Fibroblast of lung (primary cell): ENCODE data around the gene SLFN14. TPM values are rescaled to one million over a fixed set of nuclear protein-coding genes. Genes with fewer than 3 reads are reported as not detected.
"Not testable (repeated sequence)": the region's sequence is repeated elsewhere in the genome, so short reads cannot be mapped to it uniquely, and the experiment has no call there.

Experiments
- DNase-seq, 2 donors: peaks; one replicate each; pipeline versions ENCODE4 v3.0.0 to v3.0.0-alpha.2; 2010; ENCODE audit warnings: low read depth in 2 of 2
- H2AFZ ChIP-seq: 2 replicates; pipeline ENCODE4 v1.5.1; 2012; ENCODE audit warnings: low read length, control low read depth, inconsistent platforms
- H3K27ac ChIP-seq: 2 replicates; pipeline ENCODE4 v1.5.1; 2011; ENCODE audit warnings: low read length, control low read depth; ENCODE audit not compliant: insufficient read depth
- H3K27me3 ChIP-seq: 2 replicates; pipeline ENCODE4 v1.5.1; 2011; ENCODE audit warnings: mild to moderate bottlenecking, low read length; ENCODE audit not compliant: control insufficient read depth, insufficient read depth
- H3K36me3 ChIP-seq: 2 replicates; pipeline ENCODE4 v1.5.1; 2011; ENCODE audit warnings: low read length; ENCODE audit not compliant: control insufficient read depth, insufficient read depth
- H3K4me1 ChIP-seq: 2 replicates; pipeline ENCODE4 v1.5.1; 2011; ENCODE audit warnings: low read length; ENCODE audit not compliant: control insufficient read depth, insufficient read depth; ENCODE audit errors: extremely low read depth
- H3K4me2 ChIP-seq: 2 replicates; pipeline ENCODE4 v1.5.1; 2011; ENCODE audit warnings: low read length, control low read depth; ENCODE audit not compliant: insufficient read depth; ENCODE audit errors: extremely low read depth
- H3K4me3 ChIP-seq, 4 experiments: fragments of 200-600 bp in 1 of 4; sonication (generic) in 1 of 4; replicated peaks in 1 of 4; 2 replicates each; pipeline ENCODE4 v1.5.1; 2011 to 2016; ENCODE audit warnings: low read length in 4 of 4, low read depth in 3 of 4, mild to moderate bottlenecking in 3 of 4, control low read depth in 2 of 4, inconsistent platforms in 1 of 4, mixed read lengths in 1 of 4; ENCODE audit not compliant: insufficient read depth in 1 of 4; ENCODE audit errors: control extremely low read depth in 1 of 4
- H3K79me2 ChIP-seq: 2 replicates; pipeline ENCODE4 v1.5.1; 2012; ENCODE audit warnings: mild to moderate bottlenecking, low read length, inconsistent platforms; ENCODE audit not compliant: control insufficient read depth, insufficient read depth
- H3K9ac ChIP-seq: 2 replicates; pipeline ENCODE4 v1.5.1; 2011; ENCODE audit warnings: mild to moderate bottlenecking, low read length, control low read depth; ENCODE audit not compliant: insufficient read depth
- H3K9me3 ChIP-seq: 2 replicates; pipeline ENCODE4 v1.5.1; 2012; ENCODE audit warnings: low read depth, low read length; ENCODE audit not compliant: control insufficient read depth, insufficient read depth
- H4K20me1 ChIP-seq: 2 replicates; pipeline ENCODE4 v1.5.1; 2011; ENCODE audit warnings: low read length; ENCODE audit not compliant: control insufficient read depth, insufficient read depth; ENCODE audit errors: extremely low read depth
- EZH2 ChIP-seq: IDR thresholded peaks from 2 replicates; pipeline ENCODE4 v1.5.1; 2012; ENCODE audit warnings: low read length, control low read depth, mild to moderate bottlenecking; ENCODE audit errors: missing control alignments
- polyA plus RNA-seq, 2 donors: library from polyadenylated mRNA; depleted of rRNA in 1 of 2; stranded (reverse) in 1 of 2; unstranded in 1 of 2; fragments of >200 nt; gene quantifications; 2 replicates each; pipeline ENCODE4 v1.2.1, GENCODE V29; 2011 to 2012; ENCODE audit warnings: missing spikeins in 1 of 2
- total RNA-seq: library from RNA; depleted of rRNA; stranded (reverse); fragments of >200 nt; gene quantifications from 2 replicates; pipeline ENCODE4 v1.2.1, GENCODE V29; 2014
- TF ChIP-seq, protein P1 (sequence below), 2 donors: IDR thresholded peaks in 1 of 2; conservative IDR thresholded peaks in 1 of 2; 1 replicate in 1 of 2; 2 replicates in 1 of 2; pipeline ENCODE4 v1.5.1; 2011 to 2012; ENCODE audit warnings: low read length in 2 of 2, control low read depth in 1 of 2, inconsistent platforms in 1 of 2, low read depth in 1 of 2, mild to moderate bottlenecking in 1 of 2

Gene SLFN14
- total and polyA plus RNA-seq, 2 donors (not counting 1 experiment from before 2014, with no cell fraction given): not detected

DNA sequence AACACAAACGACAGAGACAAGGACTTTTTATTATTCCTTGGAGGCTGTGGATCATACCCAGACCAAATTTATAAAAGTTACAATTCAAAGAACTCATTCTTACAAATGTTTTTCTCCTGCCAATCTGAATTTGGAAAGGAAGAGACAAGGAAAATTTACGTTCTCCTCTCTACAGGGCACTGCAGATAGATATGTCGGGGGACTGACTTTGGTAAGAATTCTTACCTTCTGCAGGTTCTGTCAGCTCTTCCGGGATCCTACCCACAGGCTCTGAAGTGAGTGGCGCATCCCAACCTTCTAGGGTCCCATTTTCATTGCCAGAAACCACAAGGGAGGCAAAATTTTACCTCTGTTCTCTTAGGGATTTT lies 21.0 kb downstream of the SLFN14 start:
- Histone ChIP-seq H3K79me2 (no peaks in the 10 kb centered on the region), H3K36me3 (no peaks in the 10 kb centered on the region), H4K20me1 (no peaks in the 10 kb centered on the region), H3K9me3 (no peaks in the 10 kb centered on the region), H3K27me3 (no peaks in the 10 kb centered on the region), H3K4me2 (peak overlapping the region; percentile 68), H3K4me3 (no peak overlapping the region), H3K4me1 (peaks cover 3% of the 10 kb centered on the region), H2AFZ (peak overlapping the region; percentile 81), H3K9ac (no peak overlapping the region), H3K27ac (no peak overlapping the region)
- TF ChIP-seq EZH2: no peak
- TF ChIP-seq, protein P1, sequence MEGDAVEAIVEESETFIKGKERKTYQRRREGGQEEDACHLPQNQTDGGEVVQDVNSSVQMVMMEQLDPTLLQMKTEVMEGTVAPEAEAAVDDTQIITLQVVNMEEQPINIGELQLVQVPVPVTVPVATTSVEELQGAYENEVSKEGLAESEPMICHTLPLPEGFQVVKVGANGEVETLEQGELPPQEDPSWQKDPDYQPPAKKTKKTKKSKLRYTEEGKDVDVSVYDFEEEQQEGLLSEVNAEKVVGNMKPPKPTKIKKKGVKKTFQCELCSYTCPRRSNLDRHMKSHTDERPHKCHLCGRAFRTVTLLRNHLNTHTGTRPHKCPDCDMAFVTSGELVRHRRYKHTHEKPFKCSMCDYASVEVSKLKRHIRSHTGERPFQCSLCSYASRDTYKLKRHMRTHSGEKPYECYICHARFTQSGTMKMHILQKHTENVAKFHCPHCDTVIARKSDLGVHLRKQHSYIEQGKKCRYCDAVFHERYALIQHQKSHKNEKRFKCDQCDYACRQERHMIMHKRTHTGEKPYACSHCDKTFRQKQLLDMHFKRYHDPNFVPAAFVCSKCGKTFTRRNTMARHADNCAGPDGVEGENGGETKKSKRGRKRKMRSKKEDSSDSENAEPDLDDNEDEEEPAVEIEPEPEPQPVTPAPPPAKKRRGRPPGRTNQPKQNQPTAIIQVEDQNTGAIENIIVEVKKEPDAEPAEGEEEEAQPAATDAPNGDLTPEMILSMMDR (conservative IDR thresholded peaks at IDR 0.05 in 1 of 2, IDR thresholded peaks at IDR 0.05 in 1 of 2; ENCODE audit: low read depth in 1 of 2, low read length in 2 of 2): no peak
- no peak for DNase-seq

DNA sequence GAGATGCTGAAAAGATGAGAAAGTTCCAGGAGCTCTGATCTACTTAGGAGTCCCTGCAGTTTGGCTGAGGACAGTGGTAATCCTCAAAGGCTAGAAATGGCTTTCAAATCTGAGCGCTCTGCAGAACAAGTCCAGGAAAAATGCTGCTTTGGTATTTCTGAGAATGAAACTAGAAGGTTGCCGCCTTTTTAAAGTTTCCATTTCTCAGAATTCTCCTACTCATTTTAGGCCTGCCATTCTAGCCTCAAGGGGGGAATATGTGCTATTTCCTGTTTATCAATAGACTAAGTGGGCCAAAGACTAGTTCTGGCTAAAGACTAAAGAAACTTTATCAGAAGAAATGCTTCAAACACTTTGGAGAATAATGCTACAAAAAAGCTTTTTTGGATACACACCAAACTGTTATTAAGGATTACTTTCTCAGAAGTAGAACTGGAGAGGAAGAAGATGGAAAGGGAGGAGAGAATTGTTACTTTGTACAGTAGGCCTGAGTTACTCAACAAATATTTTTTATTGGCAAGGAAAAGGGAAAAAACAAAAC lies 22.9 kb downstream of the SLFN14 start, which contains the start of gene SLFN12L:
Gene SLFN12L (minus strand): TSS at position 78 of the 541 bp plus-strand sequence. CDS start 15,314 bp downstream, outside the sequence.
- no peak for TF ChIP-seq EZH2
- TF ChIP-seq, protein P1 (conservative IDR thresholded peaks at IDR 0.05 in 1 of 2, IDR thresholded peaks at IDR 0.05 in 1 of 2; ENCODE audit: low read depth in 1 of 2, low read length in 2 of 2): no peak
- H3K36me3 ChIP-seq: no peaks in the 10 kb centered on the region
- no peaks in the 10 kb centered on the region for H3K79me2 ChIP-seq
- H3K4me1 ChIP-seq: peaks cover 3% of the 10 kb centered on the region
- no peak within 1 kb of the TSS for H3K4me3 ChIP-seq
- no peaks in the 10 kb centered on the region for H3K27me3 ChIP-seq
- H2AFZ ChIP-seq: peak within 1 kb of the TSS; percentile 3
- H3K9me3 ChIP-seq: no peaks in the 10 kb centered on the region
- no peak within 1 kb of the TSS for H3K4me2 ChIP-seq
- H3K27ac ChIP-seq: no peak within 1 kb of the TSS
- no peaks in the 10 kb centered on the region for H4K20me1 ChIP-seq
- DNase-seq: no peak
- no peak within 1 kb of the TSS for H3K9ac ChIP-seq

DNA sequence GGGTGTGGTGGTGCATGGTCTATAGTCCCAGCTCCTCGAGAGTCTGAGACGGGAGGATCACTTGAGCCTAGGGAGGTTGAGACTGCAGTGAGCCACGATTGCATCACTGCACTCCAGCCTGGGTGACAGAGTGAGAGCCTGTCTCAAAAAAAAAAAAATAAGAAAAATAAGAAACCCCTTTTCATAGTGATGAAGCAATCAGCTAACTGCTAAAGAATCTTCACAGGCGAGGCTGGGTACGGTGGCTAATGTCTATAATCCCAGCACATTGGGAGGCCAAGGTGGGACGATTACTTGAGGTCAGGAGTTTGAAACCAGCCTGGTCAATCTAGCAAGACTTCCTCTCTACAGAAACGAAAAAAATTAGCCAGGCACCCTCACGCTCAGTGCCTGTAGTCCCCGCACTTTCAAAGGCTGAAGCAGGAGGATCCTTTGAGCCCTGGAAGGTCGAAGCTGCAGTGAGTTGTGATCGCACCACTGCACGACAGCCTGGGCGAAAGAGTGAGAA lies 23.9 kb downstream of the SLFN14 start:
- Histone ChIP-seq H3K79me2 (no peaks in the 10 kb centered on the region), H3K4me3 (no peak overlapping the region), H3K4me2 (no peak overlapping the region), H3K27me3 (no peaks in the 10 kb centered on the region), H2AFZ (no peak overlapping the region), H4K20me1 (no peaks in the 10 kb centered on the region), H3K9ac (no peak overlapping the region), H3K9me3 (no peaks in the 10 kb centered on the region), H3K4me1 (peaks cover 3% of the 10 kb centered on the region), H3K27ac (no peak overlapping the region), H3K36me3 (no peaks in the 10 kb centered on the region)
- no peak for DNase-seq
- no peak for TF ChIP-seq EZH2
- TF ChIP-seq, protein P1 (conservative IDR thresholded peaks at IDR 0.05 in 1 of 2, IDR thresholded peaks at IDR 0.05 in 1 of 2; ENCODE audit: low read depth in 1 of 2, low read length in 2 of 2): no peak

DNA sequence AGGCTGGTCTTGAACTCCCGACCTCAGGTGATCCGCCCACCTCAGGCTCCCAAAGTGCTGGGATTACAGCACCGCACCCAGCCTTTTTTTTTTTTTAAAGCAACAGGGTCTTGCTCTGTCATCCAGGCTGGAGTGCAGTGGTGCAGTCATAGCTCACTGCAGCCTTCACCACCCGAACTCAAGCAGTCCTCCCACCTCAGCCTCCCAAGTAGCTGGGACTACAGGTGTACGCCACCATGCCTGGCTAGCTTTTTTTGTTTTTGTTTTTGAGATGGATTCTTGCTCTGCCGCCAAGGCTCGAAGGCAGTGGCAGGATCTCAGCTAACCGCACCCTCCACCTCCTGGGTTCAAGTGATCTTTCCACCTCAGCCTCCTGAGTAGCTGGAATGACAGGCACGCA lies 25.2 kb downstream of the SLFN14 start:
- H3K9me3 ChIP-seq, H3K27ac ChIP-seq, H3K79me2 ChIP-seq, H3K4me2 ChIP-seq, H4K20me1 ChIP-seq, H3K9ac ChIP-seq, H3K4me3 ChIP-seq, H3K36me3 ChIP-seq, H3K27me3 ChIP-seq, H2AFZ ChIP-seq, H3K4me1 ChIP-seq, DNase-seq: not testable (repeated sequence)
